ENCODE data around the gene WDR59. TPM values are rescaled to one million over a fixed set of nuclear protein-coding genes. Genes with fewer than 3 reads are reported as not detected.

The WDR59 gene
- total RNA-seq, 1 donor from 2014 or later, result 95.3 TPM

DNA sequence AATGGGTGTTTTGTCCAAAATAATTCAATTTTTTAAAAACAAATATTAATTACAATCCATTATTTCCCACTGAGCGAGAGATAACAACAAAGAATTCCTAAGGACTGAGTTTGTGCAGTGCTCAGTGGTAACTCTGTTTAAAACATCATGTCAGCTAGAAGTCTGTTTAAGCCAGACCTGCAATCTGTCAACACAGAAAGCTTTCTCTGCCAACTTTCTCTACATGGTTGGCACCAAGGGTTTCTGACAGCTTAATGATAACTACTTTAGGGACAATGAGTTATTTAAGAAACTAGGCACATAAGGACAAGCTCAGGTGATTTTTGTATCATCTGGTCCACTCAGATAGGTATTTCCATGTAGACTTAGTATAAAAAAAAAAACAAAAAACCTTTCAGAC lies 81.8 kb downstream of the WDR59 start:
- no peaks in the 10 kb centered on the region for H3K4me1 Mint-ChIP-seq (ENCODE audit: low read depth)
- DNase-seq (ENCODE audit: low spot score), result no peak
- H3K9me3 Mint-ChIP-seq, result peaks cover 6% of the 10 kb centered on the region
- H3K4me3 Mint-ChIP-seq, result no peak overlapping the region
- peaks cover 50% of the 10 kb centered on the region for H3K36me3 Mint-ChIP-seq (ENCODE audit: low read depth)
- H3K27ac Mint-ChIP-seq, result no peak overlapping the region
- H3K27me3 Mint-ChIP-seq (ENCODE audit: insufficient read depth), result no peaks in the 10 kb centered on the region
- intact Hi-C loops (cut with micrococcal nuclease), result no loop called here

DNA sequence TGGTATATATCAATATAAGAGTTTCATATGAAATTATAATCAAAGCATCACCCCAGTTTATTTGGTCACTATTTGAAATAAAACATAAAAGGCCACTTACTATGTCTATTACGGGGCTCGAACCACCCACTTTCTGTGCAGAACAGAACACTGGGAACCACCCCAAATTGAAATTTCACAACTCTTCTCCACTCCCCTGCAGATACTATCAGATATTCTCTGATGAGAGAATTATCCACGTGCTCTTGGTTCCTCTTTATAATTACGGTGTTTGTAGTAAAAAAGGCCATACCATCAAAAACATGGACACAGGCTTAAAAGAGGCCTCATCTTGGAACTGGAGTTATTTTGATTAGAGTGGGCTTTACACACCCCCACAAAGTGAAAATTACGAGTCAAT lies 82.8 kb downstream of the WDR59 start:
- peaks cover 42% of the 10 kb centered on the region for H3K36me3 Mint-ChIP-seq (ENCODE audit: low read depth)
- H3K27ac Mint-ChIP-seq, result no peak overlapping the region
- no peaks in the 10 kb centered on the region for H3K27me3 Mint-ChIP-seq (ENCODE audit: insufficient read depth)
- H3K4me1 Mint-ChIP-seq (ENCODE audit: low read depth), result no peaks in the 10 kb centered on the region
- DNase-seq (ENCODE audit: low spot score), result no peak
- H3K4me3 Mint-ChIP-seq, result no peak overlapping the region
- intact Hi-C loops (cut with micrococcal nuclease), result no loop called here
- H3K9me3 Mint-ChIP-seq, result peaks cover 3% of the 10 kb centered on the region

DNA sequence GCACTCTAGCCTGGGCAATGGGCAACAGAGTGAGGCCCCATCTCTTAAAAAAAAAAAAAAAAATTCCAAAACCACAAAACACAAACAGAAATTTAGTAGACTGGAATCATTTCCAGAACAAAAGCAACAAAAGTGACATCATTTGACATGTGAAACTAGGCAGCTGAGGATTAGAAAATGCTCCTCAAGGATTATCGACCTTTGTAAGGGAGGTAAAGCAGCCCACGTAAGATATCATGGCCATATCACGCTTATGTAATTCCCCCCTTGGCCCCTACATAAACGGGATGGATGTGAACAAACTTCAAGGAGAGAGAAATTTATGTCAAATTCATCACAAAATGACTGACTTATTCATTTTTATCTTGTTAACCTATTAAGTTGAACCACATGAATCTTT lies 83.3 kb downstream of the WDR59 start:
- Mint-ChIP-seq H3K27ac (no peak overlapping the region), H3K27me3 (ENCODE audit: insufficient read depth) (no peaks in the 10 kb centered on the region), H3K4me3 (no peak overlapping the region), H3K4me1 (ENCODE audit: low read depth) (no peaks in the 10 kb centered on the region), H3K36me3 (ENCODE audit: low read depth) (peaks cover 36% of the 10 kb centered on the region), H3K9me3 (no peaks in the 10 kb centered on the region)
- DNase-seq (ENCODE audit: low spot score), result no peak
- intact Hi-C loops (cut with micrococcal nuclease), result no loop called here

DNA sequence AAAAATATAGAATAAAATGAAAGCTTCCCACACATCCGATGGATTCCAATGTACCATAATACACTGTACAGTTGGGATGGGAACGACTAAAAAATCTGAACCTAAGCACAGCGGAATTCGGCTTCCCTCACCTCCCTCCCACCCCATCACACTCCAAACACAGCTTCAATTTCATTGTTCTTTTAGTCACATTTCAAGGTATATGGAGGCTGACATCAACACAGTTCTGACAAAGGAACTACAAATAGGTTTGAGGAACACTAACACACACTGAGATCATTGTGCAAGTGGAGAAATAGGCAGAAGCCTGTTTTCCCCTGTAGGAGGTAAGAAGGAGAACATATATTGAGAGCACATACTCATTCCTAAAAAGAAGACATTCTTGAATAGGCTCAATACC lies 85.1 kb downstream of the WDR59 start:
- Mint-ChIP-seq H3K9me3 (no peaks in the 10 kb centered on the region), H3K27ac (no peak overlapping the region), H3K36me3 (ENCODE audit: low read depth) (peaks cover 36% of the 10 kb centered on the region), H3K27me3 (ENCODE audit: insufficient read depth) (no peaks in the 10 kb centered on the region), H3K4me1 (ENCODE audit: low read depth) (no peaks in the 10 kb centered on the region), H3K4me3 (no peak overlapping the region)
- intact Hi-C loops (cut with micrococcal nuclease), result no loop called here
- DNase-seq (ENCODE audit: low spot score), result no peak

DNA sequence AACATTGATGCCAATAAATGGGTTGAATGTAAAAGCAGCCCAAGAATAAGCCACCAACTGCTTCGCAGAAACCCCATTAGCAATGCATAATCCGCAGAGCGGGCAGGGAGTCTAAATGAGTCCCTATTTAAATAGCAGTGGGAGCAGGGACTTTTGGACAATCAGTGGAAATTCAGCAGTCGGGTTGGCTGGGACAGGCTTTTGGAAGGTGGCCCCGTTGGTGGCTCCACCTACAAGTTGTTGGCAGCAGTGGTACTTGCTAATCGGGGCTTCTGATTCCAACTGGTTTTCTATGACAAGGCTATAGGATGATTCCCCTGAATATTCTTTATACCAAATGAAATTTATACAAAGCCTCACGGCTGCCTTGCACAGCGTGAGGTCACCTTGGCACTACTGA lies 86.3 kb downstream of the WDR59 start:
- DNase-seq (ENCODE audit: low spot score), result no peak
- H3K27me3 Mint-ChIP-seq (ENCODE audit: insufficient read depth), result no peaks in the 10 kb centered on the region
- peaks cover 36% of the 10 kb centered on the region for H3K36me3 Mint-ChIP-seq (ENCODE audit: low read depth)
- H3K9me3 Mint-ChIP-seq, result no peaks in the 10 kb centered on the region
- H3K27ac Mint-ChIP-seq, result no peak overlapping the region
- H3K4me1 Mint-ChIP-seq (ENCODE audit: low read depth), result no peaks in the 10 kb centered on the region
- no peak overlapping the region for H3K4me3 Mint-ChIP-seq
- intact Hi-C loops (cut with micrococcal nuclease), result no loop called here

DNA sequence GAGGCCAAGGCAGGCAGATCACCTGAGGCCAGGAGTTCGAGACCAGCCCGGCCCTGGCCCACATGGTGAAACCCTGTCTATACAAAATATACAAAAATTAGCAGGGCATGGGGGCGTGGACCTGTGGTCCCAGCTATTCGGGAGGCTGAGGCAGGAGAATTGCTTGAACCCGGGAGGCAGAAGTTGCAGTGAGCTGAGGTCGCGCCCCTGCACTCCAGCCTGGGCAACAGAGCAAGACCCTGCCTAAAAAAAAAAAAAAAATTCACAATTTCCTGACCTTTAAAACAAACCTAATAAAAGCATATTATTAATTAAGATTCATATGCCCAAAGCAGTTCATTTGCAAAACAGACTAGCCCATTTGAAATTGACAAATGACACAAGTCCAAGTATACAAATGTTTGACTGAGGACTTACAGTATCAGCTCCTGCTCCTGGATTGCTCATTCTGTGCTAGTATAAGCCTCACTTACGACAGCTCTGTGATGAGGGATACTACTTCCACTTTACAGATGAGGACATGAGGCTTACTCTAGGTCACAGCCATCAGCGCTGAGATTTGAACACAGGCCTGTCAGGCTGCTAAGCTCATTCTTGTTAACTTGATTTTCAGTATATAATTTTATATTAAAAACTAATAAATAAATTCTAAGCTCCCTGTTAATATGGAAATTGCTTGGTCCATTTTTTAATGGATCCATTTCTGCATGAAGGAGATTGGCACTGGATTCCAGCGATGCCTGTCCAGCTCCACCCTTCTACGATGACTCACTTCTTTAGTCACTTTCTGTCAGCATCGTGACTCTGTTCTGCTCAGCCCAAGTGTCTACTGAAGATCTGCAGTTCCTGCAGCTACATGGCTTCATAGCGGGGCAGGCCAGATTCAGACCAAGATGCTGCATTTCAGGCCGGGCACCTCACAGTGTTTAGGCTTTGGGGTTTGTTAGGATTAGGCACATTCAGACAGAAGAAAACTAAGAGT lies 88.2 kb downstream of the WDR59 start:
- Mint-ChIP-seq H3K27me3 (ENCODE audit: insufficient read depth) (no peaks in the 10 kb centered on the region), H3K4me1 (ENCODE audit: low read depth) (no peaks in the 10 kb centered on the region), H3K4me3 (no peak overlapping the region), H3K27ac (no peak overlapping the region), H3K36me3 (ENCODE audit: low read depth) (peaks cover 35% of the 10 kb centered on the region), H3K9me3 (no peaks in the 10 kb centered on the region)
- DNase-seq (ENCODE audit: low spot score), result no peak
- intact Hi-C loops (cut with micrococcal nuclease), result no loop called here

DNA sequence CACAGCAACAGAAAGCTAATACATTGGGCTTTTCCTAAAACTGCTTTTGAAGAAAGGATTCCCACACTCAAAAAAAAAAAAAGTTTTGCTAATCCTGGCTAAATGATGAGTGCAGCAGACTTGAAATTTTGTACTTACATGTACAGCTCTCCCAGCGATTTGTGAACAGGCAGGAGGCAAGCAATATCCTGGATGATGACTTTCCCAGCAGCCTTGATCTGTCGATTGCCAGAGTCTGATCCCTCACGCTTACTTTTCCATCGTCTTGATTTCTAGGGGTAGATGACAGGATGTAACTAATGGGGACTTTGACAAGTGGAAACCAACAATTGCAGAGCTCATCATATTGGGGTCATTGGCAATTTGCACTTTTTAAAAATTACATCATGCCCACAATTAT lies 91.4 kb downstream of the WDR59 start:
- intact Hi-C loops (cut with micrococcal nuclease), result no loop called here
- H3K9me3 Mint-ChIP-seq, result no peaks in the 10 kb centered on the region
- no peak overlapping the region for H3K27ac Mint-ChIP-seq
- no peaks in the 10 kb centered on the region for H3K4me1 Mint-ChIP-seq (ENCODE audit: low read depth)
- H3K27me3 Mint-ChIP-seq (ENCODE audit: insufficient read depth), result no peaks in the 10 kb centered on the region
- no peak overlapping the region for H3K4me3 Mint-ChIP-seq
- DNase-seq (ENCODE audit: low spot score), result no peak
- peaks cover 37% of the 10 kb centered on the region for H3K36me3 Mint-ChIP-seq (ENCODE audit: low read depth)

DNA sequence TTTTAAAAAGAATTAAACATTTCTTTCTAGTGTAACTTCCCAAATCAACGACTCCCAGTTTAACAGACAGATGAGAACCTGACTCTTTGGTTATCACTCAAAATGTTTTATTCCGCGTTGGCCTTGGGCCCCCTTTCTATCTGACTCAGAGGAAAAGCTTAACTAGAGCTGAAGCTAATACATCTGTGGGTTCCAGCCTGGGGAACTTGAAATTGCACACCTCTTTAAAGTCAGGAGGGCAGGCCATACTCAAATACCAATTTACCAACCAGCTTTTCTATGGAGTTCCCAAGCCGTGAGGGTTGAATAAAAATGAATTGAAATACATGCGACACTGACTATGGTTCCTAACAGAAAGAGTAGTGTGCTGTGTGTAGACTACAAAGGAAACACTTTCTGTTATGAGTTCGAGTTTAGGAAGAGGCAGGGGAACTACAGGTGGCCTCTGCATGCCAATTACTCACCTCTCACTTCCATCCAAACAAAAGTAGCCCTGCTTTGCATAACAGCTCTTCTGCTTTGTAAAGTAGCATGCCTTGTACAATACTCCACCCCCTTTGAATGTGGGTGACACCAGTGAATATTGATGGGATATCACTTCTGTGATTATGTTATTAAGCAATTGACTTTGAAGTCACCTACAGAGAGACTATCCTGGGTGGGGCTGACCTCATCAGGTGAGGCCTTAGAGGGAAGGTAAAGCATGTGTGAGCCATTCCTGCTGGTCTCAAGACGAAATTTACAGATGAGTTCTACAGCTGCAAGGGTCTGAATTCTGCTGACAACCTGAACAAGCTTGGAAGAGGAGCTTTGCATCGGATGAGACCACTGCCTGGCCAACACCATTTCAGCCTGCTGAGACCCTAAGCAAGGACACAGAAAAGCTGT lies 92.1 kb downstream of the WDR59 start:
- no peaks in the 10 kb centered on the region for H3K27me3 Mint-ChIP-seq (ENCODE audit: insufficient read depth)
- H3K4me1 Mint-ChIP-seq (ENCODE audit: low read depth), result no peaks in the 10 kb centered on the region
- H3K9me3 Mint-ChIP-seq, result no peaks in the 10 kb centered on the region
- H3K36me3 Mint-ChIP-seq (ENCODE audit: low read depth), result peaks cover 36% of the 10 kb centered on the region
- no peak for DNase-seq (ENCODE audit: low spot score)
- no peak overlapping the region for H3K4me3 Mint-ChIP-seq
- H3K27ac Mint-ChIP-seq, result no peak overlapping the region
- intact Hi-C loops (cut with micrococcal nuclease), result no loop called here

DNA sequence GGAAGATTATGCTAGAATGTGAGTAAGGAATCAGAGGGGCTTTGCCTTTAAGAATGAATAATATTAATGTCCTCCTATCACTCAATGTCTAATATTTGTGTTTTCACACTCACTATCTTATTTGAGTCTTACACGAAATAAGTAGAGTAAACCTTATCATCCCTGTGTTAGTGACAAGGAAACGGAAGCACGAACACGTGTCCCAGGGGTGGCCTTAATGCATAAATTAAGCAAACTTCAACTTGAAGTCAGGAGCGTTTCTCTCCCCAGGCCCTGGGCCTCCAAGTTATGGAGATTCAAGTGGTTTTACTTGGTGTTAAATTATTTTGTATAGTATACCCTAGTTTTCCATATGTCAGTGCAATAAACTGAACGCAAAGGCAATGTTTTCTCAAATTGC lies 96.0 kb downstream of the WDR59 start:
- no peak overlapping the region for H3K27ac Mint-ChIP-seq

DNA sequence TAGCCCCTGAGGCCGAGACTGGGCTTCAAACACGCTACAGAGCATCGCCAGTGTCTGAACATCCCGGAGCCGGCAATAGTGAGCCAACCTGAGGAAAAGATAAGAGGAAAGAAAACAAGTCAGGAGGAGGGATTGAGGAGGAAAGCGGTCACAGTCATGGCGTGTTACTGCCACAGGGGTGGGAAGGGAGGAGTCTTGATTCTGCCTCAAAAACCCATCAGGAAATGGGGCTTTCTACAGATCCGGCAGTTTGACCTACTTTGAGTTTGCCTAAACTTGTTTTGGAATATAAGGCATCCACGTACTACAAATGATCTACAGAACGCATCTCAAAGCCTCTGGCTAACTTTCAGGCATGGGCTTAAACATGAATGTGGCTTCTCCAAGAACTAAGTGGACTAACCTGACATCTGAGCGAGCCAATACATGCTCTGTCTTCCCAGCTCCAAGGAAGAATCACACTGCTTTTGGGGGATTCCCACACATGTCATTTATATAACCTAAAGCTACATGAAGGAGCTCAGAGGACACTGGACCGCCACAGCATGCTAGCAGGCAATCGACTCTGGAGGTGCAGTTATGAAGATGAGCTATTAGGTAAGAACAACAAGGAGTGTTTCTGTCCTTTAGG lies 96.6 kb downstream of the WDR59 start:
- Mint-ChIP-seq H3K27ac (no peak overlapping the region), H3K36me3 (ENCODE audit: low read depth) (peaks cover 44% of the 10 kb centered on the region), H3K4me3 (no peak overlapping the region), H3K9me3 (no peaks in the 10 kb centered on the region), H3K27me3 (ENCODE audit: insufficient read depth) (no peaks in the 10 kb centered on the region), H3K4me1 (ENCODE audit: low read depth) (no peaks in the 10 kb centered on the region)
- intact Hi-C loops (cut with micrococcal nuclease), result no loop called here
- DNase-seq (ENCODE audit: low spot score), result no peak

More for the DNA sequence above, 96.0 kb downstream of the WDR59 start:
- Mint-ChIP-seq H3K9me3 (no peaks in the 10 kb centered on the region), H3K36me3 (ENCODE audit: low read depth) (peaks cover 44% of the 10 kb centered on the region), H3K4me1 (ENCODE audit: low read depth) (no peaks in the 10 kb centered on the region), H3K4me3 (no peak overlapping the region), H3K27me3 (ENCODE audit: insufficient read depth) (no peaks in the 10 kb centered on the region)
- no peak for DNase-seq (ENCODE audit: low spot score)
- intact Hi-C loops (cut with micrococcal nuclease), result no loop called here

DNA sequence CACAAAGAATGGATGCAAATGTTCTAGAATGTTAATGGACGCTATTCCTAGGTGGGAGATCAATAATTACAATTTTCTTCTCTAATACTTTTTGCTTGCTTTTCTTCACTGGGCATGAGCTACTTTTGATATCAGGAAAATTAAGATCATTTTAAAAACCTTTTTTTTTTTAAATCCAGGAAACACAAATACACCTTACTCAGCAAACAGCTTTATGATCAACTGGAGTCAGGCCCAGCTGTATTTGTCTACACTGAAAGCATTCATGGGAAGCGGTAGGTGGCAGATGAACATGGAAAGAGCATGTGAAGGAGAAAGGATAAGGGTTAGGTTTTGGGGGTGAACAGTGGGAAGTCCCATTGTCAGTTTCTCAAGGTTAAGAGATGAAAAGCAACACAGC lies 97.8 kb downstream of the WDR59 start:
- DNase-seq (ENCODE audit: low spot score), result no peak
- H3K36me3 Mint-ChIP-seq (ENCODE audit: low read depth), result peaks cover 37% of the 10 kb centered on the region
- H3K4me3 Mint-ChIP-seq, result no peak overlapping the region
- H3K4me1 Mint-ChIP-seq (ENCODE audit: low read depth), result no peaks in the 10 kb centered on the region
- intact Hi-C loops (cut with micrococcal nuclease), result no loop called here
- no peaks in the 10 kb centered on the region for H3K9me3 Mint-ChIP-seq
- no peaks in the 10 kb centered on the region for H3K27me3 Mint-ChIP-seq (ENCODE audit: insufficient read depth)
- no peak overlapping the region for H3K27ac Mint-ChIP-seq

DNA sequence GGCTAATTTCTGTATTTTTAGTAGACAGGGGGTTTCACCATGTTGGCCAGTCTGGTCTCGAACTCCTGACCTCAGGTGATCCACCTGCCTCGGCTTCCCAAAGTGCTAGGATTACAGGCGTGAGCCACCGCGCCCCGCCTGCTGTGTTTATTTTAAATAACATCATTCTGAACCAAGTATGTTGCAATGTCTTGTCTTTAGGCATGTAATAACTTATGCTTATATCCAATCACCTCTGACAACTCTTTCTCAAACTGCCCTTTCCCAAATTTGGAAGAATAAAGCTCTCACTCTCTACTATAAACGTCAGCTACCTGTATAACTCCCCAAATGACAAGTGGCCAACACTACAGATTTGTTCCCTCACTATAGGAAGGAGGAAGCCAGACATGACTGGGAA lies 107.2 kb downstream of the WDR59 start:
- no peak overlapping the region for H3K27ac Mint-ChIP-seq
- peaks cover 28% of the 10 kb centered on the region for H3K36me3 Mint-ChIP-seq (ENCODE audit: low read depth)
- no peaks in the 10 kb centered on the region for H3K9me3 Mint-ChIP-seq
- H3K4me3 Mint-ChIP-seq, result no peak overlapping the region
- no peak for DNase-seq (ENCODE audit: low spot score)
- peaks cover 12% of the 10 kb centered on the region for H3K4me1 Mint-ChIP-seq (ENCODE audit: low read depth)
- intact Hi-C loops (cut with micrococcal nuclease), result no loop called here
- no peaks in the 10 kb centered on the region for H3K27me3 Mint-ChIP-seq (ENCODE audit: insufficient read depth)
